ENCODE data around the gene GLI3. TPM values are rescaled to one million over a fixed set of nuclear protein-coding genes. Genes with fewer than 3 reads are reported as not detected.

The GLI3 gene
- total RNA-seq, 1 donor from 2014 or later: 27.7 TPM

DNA sequence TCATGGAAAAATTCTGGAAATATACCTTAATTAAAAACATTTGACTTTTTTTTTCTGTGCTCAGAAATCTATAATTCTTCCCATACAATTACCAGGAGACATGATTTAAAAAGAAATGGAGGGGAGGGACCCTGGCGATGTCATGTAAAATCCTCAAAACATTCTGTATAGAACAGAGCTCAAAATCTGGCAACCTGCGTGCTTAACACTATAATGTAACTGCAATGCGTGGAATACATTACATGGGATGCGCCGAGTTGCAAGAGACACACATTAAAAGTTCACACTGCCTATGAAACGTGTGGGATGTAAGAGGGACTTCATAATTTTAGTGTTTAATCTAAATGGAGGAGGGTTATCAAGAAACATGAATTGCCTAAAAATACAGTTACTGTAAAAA, 215.0 kb downstream of the GLI3 start:
- no peaks in the 10 kb centered on the region for H4K20me1 ChIP-seq (ENCODE audit: insufficient read depth, low read length)
- H3K4me1 ChIP-seq (ENCODE audit: insufficient read depth, low read length): no peaks in the 10 kb centered on the region
- no peaks in the 10 kb centered on the region for H3K9me3 Mint-ChIP-seq (ENCODE audit: unreplicated experiment)
- no peak overlapping the region for H3K4me3 ChIP-seq (ENCODE audit: insufficient read depth, low read depth, low read length)
- no peaks in the 10 kb centered on the region for H3K27me3 ChIP-seq (ENCODE audit: insufficient read depth, low read length)
- peaks cover 20% of the 10 kb centered on the region for H3K36me3 Mint-ChIP-seq (ENCODE audit: low read depth, unreplicated experiment)
- no peaks in the 10 kb centered on the region for H3K79me2 ChIP-seq (ENCODE audit: insufficient read depth, low read length)
- FAIRE-seq: no peak
- peaks cover 4% of the 10 kb centered on the region for H3K36me3 ChIP-seq (ENCODE audit: insufficient read depth, low read length)
- no peak overlapping the region for H3K4me3 Mint-ChIP-seq (ENCODE audit: unreplicated experiment)
- no peak overlapping the region for H2AFZ ChIP-seq (ENCODE audit: low read depth, low read length)
- no peak overlapping the region for H3K9ac ChIP-seq (ENCODE audit: low read length)
- DNase-seq (ENCODE audit: low read depth): no peak
- H3K27me3 Mint-ChIP-seq (ENCODE audit: low read depth, unreplicated experiment): no peaks in the 10 kb centered on the region
- no peak overlapping the region for H3K4me2 ChIP-seq (ENCODE audit: low read length)
- H3K4me1 Mint-ChIP-seq (ENCODE audit: low read depth, unreplicated experiment): no peaks in the 10 kb centered on the region
- no peak overlapping the region for H3K27ac Mint-ChIP-seq (ENCODE audit: unreplicated experiment)
- no peak overlapping the region for H3K27ac ChIP-seq (ENCODE audit: low read depth, low read length)
- TF ChIP-seq, protein P1, sequence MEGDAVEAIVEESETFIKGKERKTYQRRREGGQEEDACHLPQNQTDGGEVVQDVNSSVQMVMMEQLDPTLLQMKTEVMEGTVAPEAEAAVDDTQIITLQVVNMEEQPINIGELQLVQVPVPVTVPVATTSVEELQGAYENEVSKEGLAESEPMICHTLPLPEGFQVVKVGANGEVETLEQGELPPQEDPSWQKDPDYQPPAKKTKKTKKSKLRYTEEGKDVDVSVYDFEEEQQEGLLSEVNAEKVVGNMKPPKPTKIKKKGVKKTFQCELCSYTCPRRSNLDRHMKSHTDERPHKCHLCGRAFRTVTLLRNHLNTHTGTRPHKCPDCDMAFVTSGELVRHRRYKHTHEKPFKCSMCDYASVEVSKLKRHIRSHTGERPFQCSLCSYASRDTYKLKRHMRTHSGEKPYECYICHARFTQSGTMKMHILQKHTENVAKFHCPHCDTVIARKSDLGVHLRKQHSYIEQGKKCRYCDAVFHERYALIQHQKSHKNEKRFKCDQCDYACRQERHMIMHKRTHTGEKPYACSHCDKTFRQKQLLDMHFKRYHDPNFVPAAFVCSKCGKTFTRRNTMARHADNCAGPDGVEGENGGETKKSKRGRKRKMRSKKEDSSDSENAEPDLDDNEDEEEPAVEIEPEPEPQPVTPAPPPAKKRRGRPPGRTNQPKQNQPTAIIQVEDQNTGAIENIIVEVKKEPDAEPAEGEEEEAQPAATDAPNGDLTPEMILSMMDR (IDR thresholded peaks at IDR 0.05; ENCODE audit: insufficient read depth, low read depth, low read length): no peak
- no peak for TF ChIP-seq EZH2 (IDR thresholded peaks at IDR 0.05; ENCODE audit: insufficient read depth, low read length)
- no peaks in the 10 kb centered on the region for H3K9me3 ChIP-seq (ENCODE audit: insufficient read depth, low read depth, low read length)

- no peaks in the 10 kb centered on the region for H3K27me3 ChIP-seq (ENCODE audit: insufficient read depth, low read length)
- Mint-ChIP-seq H3K27me3 (ENCODE audit: low read depth, unreplicated experiment) (no peaks in the 10 kb centered on the region), H3K4me3 (ENCODE audit: unreplicated experiment) (no peak overlapping the region), H3K4me1 (ENCODE audit: low read depth, unreplicated experiment) (no peaks in the 10 kb centered on the region), H3K9me3 (ENCODE audit: unreplicated experiment) (peaks cover 2% of the 10 kb centered on the region), H3K27ac (ENCODE audit: unreplicated experiment) (no peak overlapping the region), H3K36me3 (ENCODE audit: low read depth, unreplicated experiment) (peaks cover 20% of the 10 kb centered on the region)
- peaks cover 4% of the 10 kb centered on the region for H3K36me3 ChIP-seq (ENCODE audit: insufficient read depth, low read length)
- no peak overlapping the region for H3K9ac ChIP-seq (ENCODE audit: low read length)
- no peak overlapping the region for H2AFZ ChIP-seq (ENCODE audit: low read depth, low read length)
- H3K4me3 ChIP-seq (ENCODE audit: insufficient read depth, low read depth, low read length): no peak overlapping the region
- H3K4me2 ChIP-seq (ENCODE audit: low read length): no peak overlapping the region
- H4K20me1 ChIP-seq (ENCODE audit: insufficient read depth, low read length): no peaks in the 10 kb centered on the region
- no peak overlapping the region for H3K27ac ChIP-seq (ENCODE audit: low read depth, low read length)
- FAIRE-seq: no peak
- H3K9me3 ChIP-seq (ENCODE audit: insufficient read depth, low read depth, low read length): no peaks in the 10 kb centered on the region
- H3K4me1 ChIP-seq (ENCODE audit: insufficient read depth, low read length): no peaks in the 10 kb centered on the region
- DNase-seq (ENCODE audit: low read depth): no peak
- no peak for TF ChIP-seq EZH2 (IDR thresholded peaks at IDR 0.05; ENCODE audit: insufficient read depth, low read length)
- TF ChIP-seq, protein P1 (IDR thresholded peaks at IDR 0.05; ENCODE audit: insufficient read depth, low read depth, low read length): no peak
- H3K79me2 ChIP-seq (ENCODE audit: insufficient read depth, low read length): no peaks in the 10 kb centered on the region
Observed at GRCh38 chr7:42021631-42022030, 215.4 kb downstream of the GLI3 start.

DNA sequence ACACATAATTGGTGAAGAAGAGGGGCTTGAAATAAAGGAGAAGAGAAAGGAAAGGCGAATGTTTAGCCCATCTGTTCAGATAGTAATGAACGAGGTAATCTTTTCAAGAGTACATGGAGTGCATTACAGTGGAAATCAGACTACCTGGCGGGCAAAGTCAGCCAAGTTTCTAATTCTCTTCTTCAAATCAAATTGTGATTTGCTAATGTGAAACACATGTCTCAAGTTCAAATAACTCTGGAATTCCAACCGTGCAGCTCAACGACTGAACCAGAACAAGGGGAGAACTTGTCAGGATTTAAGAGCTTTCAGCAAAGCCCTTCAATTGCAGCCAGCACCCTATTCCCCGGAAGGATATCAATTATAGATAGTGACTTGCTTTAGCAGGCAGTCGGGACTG, 216.9 kb downstream of the GLI3 start:
- peaks cover 14% of the 10 kb centered on the region for H3K36me3 Mint-ChIP-seq (ENCODE audit: low read depth, unreplicated experiment)
- no peak overlapping the region for H3K4me2 ChIP-seq (ENCODE audit: low read length)
- TF ChIP-seq, protein P1 (IDR thresholded peaks at IDR 0.05; ENCODE audit: insufficient read depth, low read depth, low read length): no peak
- TF ChIP-seq EZH2 (IDR thresholded peaks at IDR 0.05; ENCODE audit: insufficient read depth, low read length): no peak
- no peaks in the 10 kb centered on the region for H4K20me1 ChIP-seq (ENCODE audit: insufficient read depth, low read length)
- no peaks in the 10 kb centered on the region for H3K4me1 ChIP-seq (ENCODE audit: insufficient read depth, low read length)
- H3K36me3 ChIP-seq (ENCODE audit: insufficient read depth, low read length): peaks cover 4% of the 10 kb centered on the region
- DNase-seq (ENCODE audit: low read depth): no peak
- H3K27me3 ChIP-seq (ENCODE audit: insufficient read depth, low read length): no peaks in the 10 kb centered on the region
- H3K4me1 Mint-ChIP-seq (ENCODE audit: low read depth, unreplicated experiment): no peaks in the 10 kb centered on the region
- H3K27ac ChIP-seq (ENCODE audit: low read depth, low read length): no peak overlapping the region
- H3K79me2 ChIP-seq (ENCODE audit: insufficient read depth, low read length): no peaks in the 10 kb centered on the region
- H2AFZ ChIP-seq (ENCODE audit: low read depth, low read length): no peak overlapping the region
- no peak for FAIRE-seq
- no peak overlapping the region for H3K4me3 Mint-ChIP-seq (ENCODE audit: unreplicated experiment)
- peaks cover 5% of the 10 kb centered on the region for H3K9me3 Mint-ChIP-seq (ENCODE audit: unreplicated experiment)
- no peak overlapping the region for H3K4me3 ChIP-seq (ENCODE audit: insufficient read depth, low read depth, low read length)
- H3K9me3 ChIP-seq (ENCODE audit: insufficient read depth, low read depth, low read length): no peaks in the 10 kb centered on the region
- H3K9ac ChIP-seq (ENCODE audit: low read length): no peak overlapping the region
- no peak overlapping the region for H3K27ac Mint-ChIP-seq (ENCODE audit: unreplicated experiment)
- no peaks in the 10 kb centered on the region for H3K27me3 Mint-ChIP-seq (ENCODE audit: low read depth, unreplicated experiment)
